Adrenal gland (tissue), 12 donors: ENCODE results near the gene NPC2. TPM values are rescaled to one million over a fixed set of nuclear protein-coding genes. Genes with fewer than 3 reads are reported as not detected.
A peak's percentile ranks its signal among the peaks of the same experiment; 100 is the strongest.

ENCODE experiments used
- DNase-seq, 7 donors: peaks; one replicate each; pipeline ENCODE4 v3.0.0-alpha.2; 2019 to 2020
- H3K27ac ChIP-seq, 5 donors: fragments of 200-600 bp; sonication (generic) in 4 of 5; 1 replicate in 3 of 5; 2 replicates in 2 of 5; pipeline versions ENCODE4 v1.5.1 to v1.8.0; 2016 to 2020; ENCODE audit warnings: mild to moderate bottlenecking in 1 of 5
- H3K27me3 ChIP-seq: fragments of 200-600 bp; 2 replicates; pipeline ENCODE4 v1.8.0; 2021
- H3K36me3 ChIP-seq, 2 donors: fragments of 200-600 bp; replicated peaks in 1 of 2; 1 replicate in 1 of 2; 2 replicates in 1 of 2; pipeline versions ENCODE4 v1.5.1 to v1.8.0; 2018 to 2022
- H3K4me1 ChIP-seq, 2 donors: fragments of 200-600 bp; replicated peaks in 1 of 2; 1 replicate in 1 of 2; 2 replicates in 1 of 2; pipeline versions ENCODE4 v1.5.1 to v1.8.0; 2018 to 2021
- H3K4me3 ChIP-seq, 4 donors: fragments of 200-600 bp; sonication (generic) in 3 of 4; one replicate each; pipeline ENCODE4 v1.5.1; 2016 to 2018
- H3K9me3 ChIP-seq, 3 donors: fragments of 200-600 bp; sonication (generic) in 1 of 3; replicated peaks in 1 of 3; 1 replicate in 2 of 3; 2 replicates in 1 of 3; pipeline versions ENCODE4 v1.5.1 to v1.8.0; 2016 to 2021
- CTCF ChIP-seq, 6 experiments: fragments of 450-650 bp in 4 of 6; fragments of 200-600 bp in 2 of 6; sonication (generic) in 1 of 6; IDR thresholded peaks; 1 replicate in 5 of 6; 2 replicates in 1 of 6; pipeline versions ENCODE4 v1.5.1 to v1.8.0; 2016 to 2021; ENCODE audit warnings: antibody characterized with exemption in 6 of 6, mild to moderate bottlenecking in 2 of 6, moderate library complexity in 1 of 6
- POLR2A ChIP-seq, 2 donors: fragments of 450-650 bp; IDR thresholded peaks; one replicate each; pipeline ENCODE4 v1.6.1; 2017; ENCODE audit warnings: antibody characterized with exemption in 2 of 2, mild to moderate bottlenecking in 2 of 2, moderate library complexity in 1 of 2
- WGBS, 4 donors: extraction: QIAGEN DNeasy Blood & Tissue Kit in 2 of 4; methylation state at CpG; one replicate each; pipeline versions ENCODE4 v1.1.5 to v1.1.7; 2013 to 2017; 5-methylcytosine and 5-hydroxymethylcytosine counted together
- intact Hi-C, 2 donors: fragments of 100-400 bp; cut with DNase I; formaldehyde crosslinking; loops; one replicate each; pipeline versions ENCODE4 v1.14.1 to v1.15.0; 2022 to 2023
- polyA plus RNA-seq, 3 donors: library from polyadenylated mRNA; stranded (reverse); fragments of 200-250 nt in 2 of 3; fragments of 350-450 nt in 1 of 3; fragmentation: Illumina TruSeq in 1 of 3; extraction: RNeasy Lipid Tissue Mini Kit (QIAGEN cat#74804) in 1 of 3; gene quantifications; one replicate each; pipeline ENCODE4 v1.2.3, GENCODE V29; 2013 to 2014
- total RNA-seq, 9 donors: library from RNA; depleted of rRNA in 4 of 9; stranded (reverse); fragments of >200 nt in 4 of 9; fragments of 120-200 nt in 1 of 9; fragmentation: NEBNext Ultra II Directional in 1 of 9; extraction: Animal tissue kit (Norgen Biotek cat#: 25700) in 1 of 9; gene quantifications; one replicate each; pipeline versions ENCODE4 v1.1.0 to v1.2.4, GENCODE V29; 2013 to 2023
- donor health status: healthy with polysubstance abuse.
- donor health status: Bipolar disorder and iron deficiency.
- donor health status: DM: yes; HTN: yes; CAD: no.
- donor health status: DM: no; HTN: no; CAD: no.
- donor health status: DM: no; HTN: no; CAD: no.
- donor health status: DM: yes; HTN: yes; CAD: no.

The NPC2 gene
- total and polyA plus RNA-seq, 12 donors = 140 to 1,243 (median 299) TPM

- 80 to 96% (median 89%) methylated on average over 2 to 14 of the region's 14 CpGs for WGBS, 4 donors
- Histone ChIP-seq H3K4me1 (no peaks in the 10 kb centered on the region), H3K4me3 (no peak overlapping the region), H3K9me3 (no peaks in the 10 kb centered on the region), H3K27me3 (no peaks in the 10 kb centered on the region), H3K36me3 (no peaks in the 10 kb centered on the region), H3K27ac (no peak overlapping the region)
- TF ChIP-seq POLR2A (IDR thresholded peaks at IDR 0.05) (no peak), CTCF (IDR thresholded peaks at IDR 0.05) (no peak)
- DNase-seq = peak in 1 of 7 donors; percentile 15
- intact Hi-C loops = loop anchor here (5.0 to 10.0 kb wide), 2 partner anchors 109 to 291 kb away; partner anchors contain the start of gene LTBP2 (in 1 of the 2)
Measured at GRCh38 chr14:74503291-74503937, 10.3 kb upstream of the NPC2 start.

- H3K4me1 ChIP-seq = no peaks in the 10 kb centered on the region
- WGBS, 4 donors = 81 to 90% (median 83%) methylated on average over 11 to 21 of the region's 21 CpGs
- no peak overlapping the region for H3K4me3 ChIP-seq
- peak in 3 of 7 donors; percentile 26 to 54 (median 33) for DNase-seq
- H3K9me3 ChIP-seq = no peaks in the 10 kb centered on the region
- peak in 4 of 6 experiments; percentile 28 to 43 (median 37) for TF ChIP-seq CTCF (IDR thresholded peaks at IDR 0.05)
- TF ChIP-seq POLR2A (IDR thresholded peaks at IDR 0.05) = no peak
- no peak overlapping the region for H3K27ac ChIP-seq
- H3K27me3 ChIP-seq = no peaks in the 10 kb centered on the region
- no peaks in the 10 kb centered on the region for H3K36me3 ChIP-seq
- intact Hi-C loops = loop anchor here (5.0 to 10.0 kb wide), 2 partner anchors 110 to 292 kb away; partner anchors contain the start of gene LTBP2 (in 1 of the 2)
Measured at GRCh38 chr14:74502236-74503019, 9.3 kb upstream of the NPC2 start.

DNA sequence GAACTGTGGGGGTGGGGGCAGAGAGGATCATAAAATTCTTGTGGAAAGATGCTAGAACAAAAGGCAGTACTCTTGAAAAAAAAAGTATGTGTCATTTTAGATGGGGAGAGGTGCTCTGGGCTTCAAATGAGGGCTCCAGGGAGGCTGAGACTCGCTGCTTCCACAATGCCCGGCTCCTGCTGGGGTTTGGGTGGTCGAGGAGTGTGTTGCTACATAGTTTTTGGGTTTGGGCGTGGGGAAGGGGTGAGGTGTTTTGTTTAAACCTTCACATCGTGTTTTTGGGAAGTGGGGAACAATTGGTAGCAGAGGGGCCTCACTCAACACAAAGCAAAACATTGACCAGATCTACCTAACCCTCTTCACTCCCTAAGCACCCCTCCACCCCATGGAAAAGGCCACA, 8.6 kb upstream of the NPC2 start:
- H3K27ac ChIP-seq = no peak overlapping the region
- no peaks in the 10 kb centered on the region for H3K36me3 ChIP-seq
- intact Hi-C loops = loop anchor here (5.0 to 10.0 kb wide), 2 partner anchors 111 to 293 kb away; partner anchors contain the start of gene LTBP2 (in 1 of the 2)
- no peak overlapping the region for H3K4me3 ChIP-seq
- no peaks in the 10 kb centered on the region for H3K4me1 ChIP-seq
- WGBS, 4 donors = 52 to 69% (median 66%) methylated on average over 5 of the region's 5 CpGs
- no peaks in the 10 kb centered on the region for H3K27me3 ChIP-seq
- peak in 3 of 7 donors; percentile 7 to 39 (median 19) for DNase-seq
- no peaks in the 10 kb centered on the region for H3K9me3 ChIP-seq
- TF ChIP-seq POLR2A (IDR thresholded peaks at IDR 0.05) (no peak), CTCF (IDR thresholded peaks at IDR 0.05) (no peak)

DNA sequence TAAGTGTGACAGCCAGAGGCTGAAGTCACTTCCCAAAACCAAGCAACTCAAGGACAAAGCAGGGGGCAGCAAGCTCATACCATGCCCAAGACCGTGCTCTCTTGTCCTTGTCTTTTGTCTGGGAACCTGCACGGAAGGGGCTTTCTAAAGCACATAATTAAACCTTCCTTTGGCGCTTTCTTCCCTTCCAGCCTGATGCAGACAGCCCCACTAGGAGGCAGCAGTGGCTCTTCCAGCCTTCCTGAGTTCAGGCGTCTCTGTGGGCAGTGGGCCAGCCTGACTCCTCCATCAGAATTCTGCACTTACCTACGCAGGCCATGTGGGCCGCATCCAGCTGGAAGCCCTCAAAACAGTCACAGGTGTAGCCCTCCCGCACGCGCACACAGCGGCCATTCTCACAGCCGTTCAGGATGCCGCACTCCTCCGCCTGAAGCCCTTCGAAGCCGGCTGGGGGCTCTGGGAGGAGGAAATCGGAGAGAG, 8.1 kb upstream of the NPC2 start:
- intact Hi-C loops = loop anchor here (5.0 to 10.0 kb wide), 2 partner anchors 111 to 294 kb away; partner anchors contain the start of gene LTBP2 (in 1 of the 2)
- Histone ChIP-seq H3K4me3 (no peak overlapping the region), H3K9me3 (no peaks in the 10 kb centered on the region), H3K4me1 (no peaks in the 10 kb centered on the region), H3K36me3 (no peaks in the 10 kb centered on the region), H3K27me3 (no peaks in the 10 kb centered on the region), H3K27ac (no peak overlapping the region)
- TF ChIP-seq POLR2A (IDR thresholded peaks at IDR 0.05) (no peak), CTCF (IDR thresholded peaks at IDR 0.05) (peak; percentile 53 to 83 (median 74))
- 42 to 57% (median 50%) methylated on average over 13 to 16 of the region's 16 CpGs for WGBS, 4 donors
- peak; percentile 69 to 89 (median 88) for DNase-seq
